Upper lobe of left lung (tissue), 4 donors: Measurements from ENCODE around the gene TMEM235.

Source experiments
- CTCF ChIP-seq, 6 experiments: fragments of 450-650 bp in 4 of 6; fragments of 200-600 bp in 2 of 6; sonication (generic) in 2 of 6; IDR thresholded peaks; one replicate each; pipeline ENCODE4 v1.5.1; 2016 to 2019; ENCODE audit warnings: antibody characterized with exemption in 6 of 6
- POLR2A ChIP-seq, 4 donors: fragments of 450-650 bp; IDR thresholded peaks; one replicate each; pipeline ENCODE4 v1.5.1; 2016 to 2017; ENCODE audit warnings: antibody characterized with exemption in 4 of 4, mild to moderate bottlenecking in 2 of 4
- POLR2AphosphoS5 ChIP-seq, 2 donors: sonication (generic); formaldehyde crosslinking; IDR thresholded peaks; one replicate each; pipeline ENCODE4 v1.5.1; 2017; ENCODE audit warnings: antibody characterized with exemption in 2 of 2

GRCh38 chr17:78224231-78225087, 7.0 kb upstream of the TMEM235 start:
- TF ChIP-seq CTCF (IDR thresholded peaks at IDR 0.05) (no peak), POLR2A (IDR thresholded peaks at IDR 0.05) (no peak), POLR2AphosphoS5 (IDR thresholded peaks at IDR 0.05) (no peak)
